GM06990 (cell line): Measurements from ENCODE around the gene REXO5.

Experiments
- DNase-seq: peaks from one replicate; pipeline ENCODE4 v3.0.0-alpha.2; 2011; ENCODE audit not compliant: insufficient read length; ENCODE audit errors: extremely low read depth
- H3K27me3 ChIP-seq: replicated peaks from 2 replicates; pipeline ENCODE4 v1.6.0; 2011; ENCODE audit warnings: low read length; ENCODE audit not compliant: control insufficient read depth, insufficient read depth
- H3K36me3 ChIP-seq: 2 replicates; pipeline ENCODE4 v1.5.1; 2011; ENCODE audit warnings: low read length; ENCODE audit not compliant: control insufficient read depth, insufficient read depth
- H3K4me3 ChIP-seq: replicated peaks from 2 replicates; pipeline ENCODE4 v1.5.1; 2011; ENCODE audit warnings: low read depth, mild to moderate bottlenecking, control low read depth, low read length
- CTCF ChIP-seq: IDR thresholded peaks from 2 replicates; pipeline ENCODE4 v1.5.1; 2011; ENCODE audit warnings: low read length, control low read depth, mild to moderate bottlenecking, inconsistent platforms; ENCODE audit not compliant: insufficient read depth, poor library complexity, severe bottlenecking

The REXO5 gene

GRCh38 chr16:20818929-20819585, 12.7 kb downstream of the REXO5 start:
- Histone ChIP-seq H3K36me3 (no peaks in the 10 kb centered on the region; the same call in 1 of the 2 replicates), H3K27me3 (no peaks in the 10 kb centered on the region), H3K4me3 (no peak overlapping the region)
- no peak for DNase-seq
- no peak for TF ChIP-seq CTCF

GRCh38 chr16:20821682-20822081, 15.4 kb downstream of the REXO5 start:
- no peak for TF ChIP-seq CTCF
- no peak for DNase-seq
- no peak overlapping the region for H3K4me3 ChIP-seq
- no peaks in the 10 kb centered on the region for H3K27me3 ChIP-seq
- H3K36me3 ChIP-seq: no peaks in the 10 kb centered on the region; the same call in 1 of the 2 replicates

DNA sequence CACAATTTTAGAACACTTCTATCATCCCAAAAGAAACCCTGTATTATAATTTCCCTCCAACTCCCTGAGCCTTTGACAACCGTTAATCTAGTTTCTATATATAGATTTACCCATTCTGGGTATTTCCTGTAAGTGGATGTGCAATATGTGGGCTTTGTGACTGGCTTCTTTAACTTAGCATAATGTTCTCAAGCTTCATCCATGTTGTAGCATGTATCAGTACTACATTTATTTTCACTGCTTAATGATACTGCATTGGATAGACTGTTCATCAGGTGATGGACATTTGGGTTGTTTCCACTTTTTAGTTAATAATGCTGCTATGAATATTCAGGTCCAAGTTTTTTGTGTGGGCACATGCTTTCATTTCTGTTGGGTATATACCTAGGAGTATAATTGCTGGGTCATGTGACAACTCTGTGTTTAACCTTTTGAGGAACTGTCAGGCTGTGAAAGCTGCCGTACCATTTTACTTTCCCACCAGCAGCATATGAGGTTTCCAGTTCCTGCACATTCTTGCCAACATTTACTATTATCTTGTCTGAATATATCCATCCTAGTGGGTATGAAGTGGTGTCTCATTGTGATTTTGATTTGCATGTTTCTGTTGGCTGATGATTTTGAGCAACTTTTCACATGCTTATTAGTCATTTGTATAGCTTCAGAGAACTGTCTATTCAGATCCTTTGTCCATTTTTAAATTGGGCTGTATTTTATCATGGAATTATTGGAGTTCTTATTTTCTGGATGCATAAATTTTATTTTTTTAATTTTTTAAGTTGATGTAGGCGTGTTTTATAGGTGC, 16.4 kb downstream of the REXO5 start:
- no peaks in the 10 kb centered on the region; the same call in none of the 2 replicates for H3K36me3 ChIP-seq
- no peak for TF ChIP-seq CTCF
- no peak for DNase-seq
- H3K4me3 ChIP-seq: no peak overlapping the region
- H3K27me3 ChIP-seq: no peaks in the 10 kb centered on the region

DNA sequence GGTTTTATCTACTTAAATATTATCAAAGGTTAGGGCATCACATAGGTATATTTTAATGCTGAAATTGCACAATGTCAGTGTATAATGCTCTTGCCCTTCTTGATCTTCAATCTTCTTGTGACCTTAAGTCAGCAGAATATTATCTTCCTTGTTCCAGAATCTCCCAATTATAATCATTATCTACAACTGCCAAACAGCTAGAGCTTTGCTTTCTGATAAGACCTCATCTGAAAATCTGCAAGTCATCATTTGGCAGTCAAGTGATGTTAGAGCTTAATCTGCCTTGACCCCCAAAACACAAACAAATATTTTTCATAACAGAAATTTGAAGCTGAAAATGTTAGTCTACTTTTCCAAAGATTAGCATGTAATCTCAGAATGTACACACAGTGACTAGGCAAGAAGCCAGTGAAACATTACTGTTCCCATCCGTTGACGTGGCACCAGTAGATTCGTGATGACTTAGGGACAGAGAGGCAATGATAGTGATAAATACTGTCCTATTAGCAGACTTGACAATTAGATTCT, 19.8 kb downstream of the REXO5 start:
- Histone ChIP-seq H3K27me3 (no peaks in the 10 kb centered on the region), H3K4me3 (no peak overlapping the region), H3K36me3 (no peaks in the 10 kb centered on the region; the same call in 1 of the 2 replicates)
- no peak for DNase-seq
- no peak for TF ChIP-seq CTCF

DNA sequence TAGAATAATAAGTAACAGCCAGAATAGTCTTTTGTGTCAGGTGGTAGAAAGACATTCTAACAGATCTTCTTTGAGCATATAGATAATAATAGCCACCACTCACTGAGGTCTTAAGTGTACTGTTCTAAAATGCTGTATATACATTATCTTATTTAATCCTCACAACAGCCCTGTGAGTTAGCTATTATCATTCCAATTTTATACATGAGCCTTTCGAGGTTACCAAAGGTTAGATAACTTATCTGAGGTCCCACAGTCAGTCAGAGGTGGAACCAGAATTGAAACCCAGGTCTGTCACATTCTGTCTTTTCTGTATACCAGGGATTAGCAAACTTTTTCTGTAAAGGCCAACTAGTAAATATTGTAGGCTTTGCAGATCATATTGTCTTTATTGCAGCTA, 23.2 kb downstream of the REXO5 start:
- no peak overlapping the region for H3K4me3 ChIP-seq
- TF ChIP-seq CTCF: no peak
- no peaks in the 10 kb centered on the region; the same call in 1 of the 2 replicates for H3K36me3 ChIP-seq
- no peak for DNase-seq
- H3K27me3 ChIP-seq: no peaks in the 10 kb centered on the region
